Adrenal gland (tissue), 12 donors: Measurements from ENCODE around the gene POLD2. TPM values are rescaled to one million over a fixed set of nuclear protein-coding genes. Genes with fewer than 3 reads are reported as not detected.

Experiments used
- DNase-seq, 7 donors: peaks; one replicate each; pipeline ENCODE4 v3.0.0-alpha.2; 2019 to 2020
- H3K27ac ChIP-seq, 5 donors: fragments of 200-600 bp; sonication (generic) in 4 of 5; 1 replicate in 3 of 5; 2 replicates in 2 of 5; pipeline versions ENCODE4 v1.5.1 to v1.8.0; 2016 to 2020; ENCODE audit warnings: mild to moderate bottlenecking in 1 of 5
- H3K27me3 ChIP-seq: fragments of 200-600 bp; 2 replicates; pipeline ENCODE4 v1.8.0; 2021
- H3K36me3 ChIP-seq, 2 donors: fragments of 200-600 bp; replicated peaks in 1 of 2; 1 replicate in 1 of 2; 2 replicates in 1 of 2; pipeline versions ENCODE4 v1.5.1 to v1.8.0; 2018 to 2022
- H3K4me1 ChIP-seq, 2 donors: fragments of 200-600 bp; replicated peaks in 1 of 2; 1 replicate in 1 of 2; 2 replicates in 1 of 2; pipeline versions ENCODE4 v1.5.1 to v1.8.0; 2018 to 2021
- H3K4me3 ChIP-seq, 4 donors: fragments of 200-600 bp; sonication (generic) in 3 of 4; one replicate each; pipeline ENCODE4 v1.5.1; 2016 to 2018
- H3K9me3 ChIP-seq, 3 donors: fragments of 200-600 bp; sonication (generic) in 1 of 3; replicated peaks in 1 of 3; 1 replicate in 2 of 3; 2 replicates in 1 of 3; pipeline versions ENCODE4 v1.5.1 to v1.8.0; 2016 to 2021
- POLR2A ChIP-seq, 2 donors: fragments of 450-650 bp; IDR thresholded peaks; one replicate each; pipeline ENCODE4 v1.6.1; 2017; ENCODE audit warnings: antibody characterized with exemption in 2 of 2, mild to moderate bottlenecking in 2 of 2, moderate library complexity in 1 of 2
- WGBS, 4 donors: extraction: QIAGEN DNeasy Blood & Tissue Kit in 2 of 4; methylation state at CpG; one replicate each; pipeline versions ENCODE4 v1.1.5 to v1.1.7; 2013 to 2017; 5-methylcytosine and 5-hydroxymethylcytosine counted together
- intact Hi-C, 2 donors: fragments of 100-400 bp; cut with DNase I; formaldehyde crosslinking; loops; one replicate each; pipeline versions ENCODE4 v1.14.1 to v1.15.0; 2022 to 2023
- polyA plus RNA-seq, 3 donors: library from polyadenylated mRNA; stranded (reverse); fragments of 200-250 nt in 2 of 3; fragments of 350-450 nt in 1 of 3; fragmentation: Illumina TruSeq in 1 of 3; extraction: RNeasy Lipid Tissue Mini Kit (QIAGEN cat#74804) in 1 of 3; gene quantifications; one replicate each; pipeline ENCODE4 v1.2.3, GENCODE V29; 2013 to 2014
- total RNA-seq, 9 donors: library from RNA; depleted of rRNA in 4 of 9; stranded (reverse); fragments of >200 nt in 4 of 9; fragments of 120-200 nt in 1 of 9; fragmentation: NEBNext Ultra II Directional in 1 of 9; extraction: Animal tissue kit (Norgen Biotek cat#: 25700) in 1 of 9; gene quantifications; one replicate each; pipeline versions ENCODE4 v1.1.0 to v1.2.4, GENCODE V29; 2013 to 2023
- TF ChIP-seq, protein P1 (sequence below), 6 experiments: fragments of 450-650 bp in 4 of 6; fragments of 200-600 bp in 2 of 6; sonication (generic) in 1 of 6; IDR thresholded peaks; 1 replicate in 5 of 6; 2 replicates in 1 of 6; pipeline versions ENCODE4 v1.5.1 to v1.8.0; 2016 to 2021; ENCODE audit warnings: antibody characterized with exemption in 6 of 6, mild to moderate bottlenecking in 2 of 6, moderate library complexity in 1 of 6
- donor health status: healthy with polysubstance abuse.
- donor health status: Bipolar disorder and iron deficiency.
- donor health status: DM: yes; HTN: yes; CAD: no.
- donor health status: DM: no; HTN: no; CAD: no.
- donor health status: DM: no; HTN: no; CAD: no.
- donor health status: DM: yes; HTN: yes; CAD: no.

The POLD2 gene
- total and polyA plus RNA-seq, 12 donors, result 47.5 to 127 (median 78.1) TPM

DNA sequence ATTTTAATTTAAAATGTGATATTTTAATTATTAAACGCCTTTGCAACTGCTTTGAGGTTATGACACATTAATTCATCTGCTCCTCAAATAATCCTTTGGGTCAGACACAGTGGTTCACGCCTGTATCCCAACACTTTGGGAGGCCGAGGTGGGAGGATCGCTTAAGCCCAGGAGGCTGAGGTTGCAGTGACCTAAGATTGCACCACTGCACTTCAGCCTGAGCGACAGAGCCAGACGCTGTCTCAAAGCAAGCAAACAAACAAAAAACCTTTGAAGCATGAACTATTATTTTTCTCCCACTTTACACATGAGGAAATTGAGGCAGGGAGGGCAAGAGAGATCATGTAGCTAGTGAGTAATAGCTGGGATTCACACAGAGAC, 1.5 kb upstream of the POLD2 start:
- 94 to 97% (median 96%) methylated on average over 6 of the region's 6 CpGs for WGBS, 4 donors
- H3K27ac ChIP-seq, result no peak overlapping the region
- H3K9me3 ChIP-seq, result no peaks in the 10 kb centered on the region
- H3K4me1 ChIP-seq, result peaks cover 7 to 14% of the 10 kb centered on the region in 2 donors
- TF ChIP-seq POLR2A (IDR thresholded peaks at IDR 0.05), result no peak
- TF ChIP-seq, protein P1, sequence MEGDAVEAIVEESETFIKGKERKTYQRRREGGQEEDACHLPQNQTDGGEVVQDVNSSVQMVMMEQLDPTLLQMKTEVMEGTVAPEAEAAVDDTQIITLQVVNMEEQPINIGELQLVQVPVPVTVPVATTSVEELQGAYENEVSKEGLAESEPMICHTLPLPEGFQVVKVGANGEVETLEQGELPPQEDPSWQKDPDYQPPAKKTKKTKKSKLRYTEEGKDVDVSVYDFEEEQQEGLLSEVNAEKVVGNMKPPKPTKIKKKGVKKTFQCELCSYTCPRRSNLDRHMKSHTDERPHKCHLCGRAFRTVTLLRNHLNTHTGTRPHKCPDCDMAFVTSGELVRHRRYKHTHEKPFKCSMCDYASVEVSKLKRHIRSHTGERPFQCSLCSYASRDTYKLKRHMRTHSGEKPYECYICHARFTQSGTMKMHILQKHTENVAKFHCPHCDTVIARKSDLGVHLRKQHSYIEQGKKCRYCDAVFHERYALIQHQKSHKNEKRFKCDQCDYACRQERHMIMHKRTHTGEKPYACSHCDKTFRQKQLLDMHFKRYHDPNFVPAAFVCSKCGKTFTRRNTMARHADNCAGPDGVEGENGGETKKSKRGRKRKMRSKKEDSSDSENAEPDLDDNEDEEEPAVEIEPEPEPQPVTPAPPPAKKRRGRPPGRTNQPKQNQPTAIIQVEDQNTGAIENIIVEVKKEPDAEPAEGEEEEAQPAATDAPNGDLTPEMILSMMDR (IDR thresholded peaks at IDR 0.05), result no peak
- peak in 1 of 7 donors; percentile 4 for DNase-seq
- H3K27me3 ChIP-seq, result no peaks in the 10 kb centered on the region
- intact Hi-C loops, result no loop called here
- H3K4me3 ChIP-seq, result no peak overlapping the region
- peaks cover 0 to 16% of the 10 kb centered on the region in 2 donors for H3K36me3 ChIP-seq

DNA sequence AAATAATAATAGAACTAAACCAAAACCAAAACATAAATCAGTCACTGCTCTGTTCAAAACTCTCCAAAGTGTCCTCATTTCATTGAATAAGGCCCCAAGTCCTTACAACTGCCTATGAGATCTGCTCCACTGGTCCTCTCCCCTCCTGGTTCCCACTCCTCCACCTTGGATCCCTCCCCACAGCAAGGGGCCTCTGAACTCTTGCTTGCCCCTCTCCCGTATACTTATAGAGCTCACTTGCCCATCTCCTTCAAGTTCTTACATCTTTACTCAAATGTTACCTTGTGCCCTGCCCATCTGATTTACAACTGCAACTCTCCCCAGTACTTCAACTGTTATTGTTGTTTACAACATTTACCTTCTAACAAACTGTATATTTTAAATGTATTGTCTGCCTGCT, 819 bp downstream of the POLD2 start:
- H3K4me1 ChIP-seq, result peaks cover 7 to 14% of the 10 kb centered on the region in 2 donors
- H3K4me3 ChIP-seq, result peak overlapping the region in 2 of 4 donors; percentile 54 to 61
- peak overlapping the region in 3 of 5 donors; percentile 77 to 89 (median 80) for H3K27ac ChIP-seq
- H3K36me3 ChIP-seq, result peaks cover 0 to 28% of the 10 kb centered on the region in 2 donors
- 41 to 67% (median 52%) methylated on average over 1 of the region's 1 CpG for WGBS, 4 donors
- intact Hi-C loops, result no loop called here
- no peaks in the 10 kb centered on the region for H3K27me3 ChIP-seq
- no peaks in the 10 kb centered on the region for H3K9me3 ChIP-seq
- TF ChIP-seq, protein P1 (IDR thresholded peaks at IDR 0.05), result no peak
- no peak for TF ChIP-seq POLR2A (IDR thresholded peaks at IDR 0.05)
- peak in 1 of 7 donors; percentile 2 for DNase-seq

DNA sequence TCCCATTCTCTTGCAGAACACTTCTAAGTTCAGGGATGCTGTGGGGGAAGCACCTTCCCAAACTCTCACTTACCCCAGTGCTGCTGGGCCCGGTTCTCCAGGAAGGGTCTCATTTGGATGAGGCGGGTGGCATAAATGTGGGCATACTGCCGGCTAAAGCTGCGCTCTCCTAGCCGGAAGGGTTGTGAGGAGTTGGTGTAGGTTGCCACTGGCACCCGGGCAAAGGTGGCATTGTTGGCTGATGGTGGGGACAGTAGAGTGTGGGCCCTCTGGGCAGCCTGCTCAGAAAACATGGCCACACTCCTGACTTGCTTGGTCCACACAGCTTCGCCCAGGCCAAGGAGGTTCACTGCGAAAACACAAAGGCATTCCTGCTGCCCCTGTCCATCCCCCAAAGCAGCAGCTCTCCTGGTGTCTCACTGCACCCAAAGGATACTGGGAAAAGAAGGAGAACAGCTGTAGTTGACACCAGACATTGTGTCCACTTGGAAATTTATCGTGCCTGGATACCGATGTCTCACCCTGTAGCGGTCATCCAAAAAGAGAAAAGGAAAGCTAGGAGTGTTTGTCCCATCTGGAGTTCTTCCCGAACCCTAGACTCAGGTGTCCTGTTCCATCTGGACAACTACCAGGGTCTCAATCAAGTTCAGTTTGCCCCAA, 1.5 kb downstream of the POLD2 start:
- Histone ChIP-seq H3K9me3 (no peaks in the 10 kb centered on the region), H3K27ac (no peak overlapping the region), H3K4me3 (no peak overlapping the region), H3K27me3 (no peaks in the 10 kb centered on the region), H3K36me3 (peaks cover 0 to 31% of the 10 kb centered on the region in 2 donors), H3K4me1 (peaks cover 7 to 14% of the 10 kb centered on the region in 2 donors)
- TF ChIP-seq, protein P1 (IDR thresholded peaks at IDR 0.05), result no peak
- no peak for TF ChIP-seq POLR2A (IDR thresholded peaks at IDR 0.05)
- intact Hi-C loops, result no loop called here
- DNase-seq, result peak in 1 of 7 donors; percentile 4
- 94 to 96% (median 94%) methylated on average over 10 to 12 of the region's 12 CpGs for WGBS, 4 donors

DNA sequence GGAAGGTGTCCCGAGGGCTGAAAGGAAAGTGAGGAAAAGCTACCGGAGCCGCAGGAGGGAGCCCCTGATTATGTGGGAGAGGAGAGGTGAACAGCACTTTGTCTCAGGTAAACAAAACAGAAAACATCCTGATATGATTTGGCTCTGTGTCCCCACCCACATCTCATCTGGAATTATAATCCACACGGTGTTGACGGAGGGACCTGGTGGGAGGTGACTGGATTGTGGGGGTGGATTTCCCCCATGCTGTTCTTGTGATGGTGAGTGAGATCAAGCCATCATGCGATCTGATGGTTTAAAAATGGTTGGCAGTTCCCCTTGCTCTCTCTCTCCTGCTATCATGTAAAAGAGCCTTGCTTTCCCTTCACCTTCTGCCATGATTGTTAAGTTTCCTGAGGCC, 3.0 kb downstream of the POLD2 start:
- WGBS, 4 donors, result 89 to 96% (median 90%) methylated on average over 6 of the region's 6 CpGs
- peaks cover 7 to 14% of the 10 kb centered on the region in 2 donors for H3K4me1 ChIP-seq
- peak in 1 of 7 donors; percentile 1 for DNase-seq

More for the DNA sequence above, 3.0 kb downstream of the POLD2 start:
- no peak for TF ChIP-seq POLR2A (IDR thresholded peaks at IDR 0.05)
- TF ChIP-seq, protein P1 (IDR thresholded peaks at IDR 0.05), result no peak
- Histone ChIP-seq H3K9me3 (no peaks in the 10 kb centered on the region), H3K36me3 (peaks cover 0 to 40% of the 10 kb centered on the region in 2 donors), H3K27me3 (no peaks in the 10 kb centered on the region), H3K4me3 (no peak overlapping the region), H3K27ac (no peak overlapping the region)
- intact Hi-C loops, result no loop called here
